ENCODE data around the gene RANBP17.

DNA sequence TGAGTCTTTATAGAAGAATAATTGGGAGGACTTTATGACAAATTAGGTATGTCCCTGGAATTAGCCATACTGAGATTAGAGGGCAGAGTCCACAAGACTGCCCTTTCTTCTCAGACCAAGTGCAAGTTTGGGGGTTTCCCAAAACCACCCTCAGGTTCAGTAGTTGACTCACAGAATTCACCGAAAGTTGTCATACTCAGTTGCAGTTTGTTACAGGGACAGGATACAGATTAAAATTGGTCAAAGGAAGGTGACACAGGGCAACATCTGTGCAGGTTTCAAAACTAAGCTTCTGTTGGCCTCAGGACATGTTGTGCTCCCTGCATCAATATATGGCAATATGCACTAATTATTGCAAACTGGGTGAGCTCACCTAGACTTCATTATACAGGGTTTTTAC, 3.8 kb downstream of the RANBP17 start:
- no peak for TF ChIP-seq CTCF (IDR thresholded peaks at IDR 0.05)
- no peak for TF ChIP-seq POLR2AphosphoS5 (IDR thresholded peaks at IDR 0.05)
- TF ChIP-seq POLR2A (IDR thresholded peaks at IDR 0.05), result no peak
- TF ChIP-seq EP300 (IDR thresholded peaks at IDR 0.05), result no peak
